ENCODE results near the gene ATXN3.

DNA sequence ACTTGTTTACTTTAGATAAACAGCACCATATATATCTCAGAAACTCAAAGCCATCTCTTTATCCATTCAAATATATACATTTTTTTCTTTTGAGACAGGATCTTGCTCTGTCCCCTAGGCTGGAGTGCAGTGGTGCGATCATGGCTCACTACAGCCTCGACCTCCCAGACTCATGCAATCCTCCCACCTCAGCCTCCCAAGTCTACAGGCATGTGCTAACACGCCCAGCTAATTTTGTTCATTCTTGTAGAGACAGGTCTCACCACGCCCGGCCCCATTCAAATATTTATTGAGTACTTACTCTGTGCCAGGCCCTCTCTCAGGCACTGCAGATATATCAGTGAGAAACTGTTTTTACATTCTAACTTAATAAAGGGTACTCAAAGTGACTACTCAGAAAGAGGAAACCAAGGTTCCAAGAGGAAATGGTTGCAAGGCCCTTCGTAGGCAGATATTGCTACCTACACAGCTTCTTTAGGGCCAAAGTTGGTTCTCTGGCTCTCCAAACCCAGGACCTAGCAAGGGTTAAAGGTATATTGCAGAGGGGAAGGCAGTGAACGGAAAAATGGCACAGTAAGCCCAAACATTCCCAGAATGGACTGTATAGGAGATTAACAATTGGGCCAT lies 2.9 kb downstream of the ATXN3 start:
- TF ChIP-seq POLR2A (IDR thresholded peaks at IDR 0.05; ENCODE audit: borderline replicate concordance, extremely low read depth, insufficient read depth, insufficient read length) = no peak
- TF ChIP-seq, protein P1, sequence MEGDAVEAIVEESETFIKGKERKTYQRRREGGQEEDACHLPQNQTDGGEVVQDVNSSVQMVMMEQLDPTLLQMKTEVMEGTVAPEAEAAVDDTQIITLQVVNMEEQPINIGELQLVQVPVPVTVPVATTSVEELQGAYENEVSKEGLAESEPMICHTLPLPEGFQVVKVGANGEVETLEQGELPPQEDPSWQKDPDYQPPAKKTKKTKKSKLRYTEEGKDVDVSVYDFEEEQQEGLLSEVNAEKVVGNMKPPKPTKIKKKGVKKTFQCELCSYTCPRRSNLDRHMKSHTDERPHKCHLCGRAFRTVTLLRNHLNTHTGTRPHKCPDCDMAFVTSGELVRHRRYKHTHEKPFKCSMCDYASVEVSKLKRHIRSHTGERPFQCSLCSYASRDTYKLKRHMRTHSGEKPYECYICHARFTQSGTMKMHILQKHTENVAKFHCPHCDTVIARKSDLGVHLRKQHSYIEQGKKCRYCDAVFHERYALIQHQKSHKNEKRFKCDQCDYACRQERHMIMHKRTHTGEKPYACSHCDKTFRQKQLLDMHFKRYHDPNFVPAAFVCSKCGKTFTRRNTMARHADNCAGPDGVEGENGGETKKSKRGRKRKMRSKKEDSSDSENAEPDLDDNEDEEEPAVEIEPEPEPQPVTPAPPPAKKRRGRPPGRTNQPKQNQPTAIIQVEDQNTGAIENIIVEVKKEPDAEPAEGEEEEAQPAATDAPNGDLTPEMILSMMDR (IDR thresholded peaks at IDR 0.05 in 2 of 3, conservative IDR thresholded peaks at IDR 0.05 in 1 of 3; ENCODE audit: borderline replicate concordance in 1 of 3, insufficient read depth in 1 of 3, low read depth in 2 of 3, low read length in 2 of 3) = no peak
- TF ChIP-seq, protein P2, sequence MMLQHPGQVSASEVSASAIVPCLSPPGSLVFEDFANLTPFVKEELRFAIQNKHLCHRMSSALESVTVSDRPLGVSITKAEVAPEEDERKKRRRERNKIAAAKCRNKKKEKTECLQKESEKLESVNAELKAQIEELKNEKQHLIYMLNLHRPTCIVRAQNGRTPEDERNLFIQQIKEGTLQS (IDR thresholded peaks at IDR 0.05) = no peak
- no peak for TF ChIP-seq POLR2AphosphoS5 (IDR thresholded peaks at IDR 0.05; ENCODE audit: low read depth, low read length)
- no peak for TF ChIP-seq EZH2 (IDR thresholded peaks at IDR 0.05)
